Activated CD4-positive, alpha-beta T cell treated with anti-CD3 and anti-CD28 coated beads for 1 hour (primary cell): Measurements from ENCODE around the gene PHACTR3.

ENCODE experiments used
- DNase-seq: peaks from one replicate; pipeline ENCODE4 v3.0.0-alpha.2; 2020

The PHACTR3 gene

GRCh38 chr20:59738851-59739250, 134.5 kb downstream of the PHACTR3 start:
- no peak for DNase-seq

GRCh38 chr20:59740621-59741020, 136.3 kb downstream of the PHACTR3 start:
- DNase-seq, result no peak

- DNase-seq, result no peak
Observed at GRCh38 chr20:59741073-59741472, 136.7 kb downstream of the PHACTR3 start.

GRCh38 chr20:59742351-59743095, 138.2 kb downstream of the PHACTR3 start:
- no peak for DNase-seq

GRCh38 chr20:59743308-59743707, 139.0 kb downstream of the PHACTR3 start:
- DNase-seq, result no peak

GRCh38 chr20:59743767-59744485, 139.6 kb downstream of the PHACTR3 start:
- DNase-seq, result no peak

GRCh38 chr20:59744756-59745155, 140.4 kb downstream of the PHACTR3 start:
- no peak for DNase-seq

- DNase-seq, result no peak
Observed at GRCh38 chr20:59745201-59745600, 140.9 kb downstream of the PHACTR3 start.

GRCh38 chr20:59745716-59746115, 141.4 kb downstream of the PHACTR3 start:
- no peak for DNase-seq

- no peak for DNase-seq
Observed at GRCh38 chr20:59746155-59746554, 141.8 kb downstream of the PHACTR3 start.

- no peak for DNase-seq
Observed at GRCh38 chr20:59747671-59748515, 143.6 kb downstream of the PHACTR3 start.

- no peak for DNase-seq
Observed at GRCh38 chr20:59748619-59749191, 144.4 kb downstream of the PHACTR3 start.

- DNase-seq, result no peak
Observed at GRCh38 chr20:59749301-59749700, 145.0 kb downstream of the PHACTR3 start.

GRCh38 chr20:59750209-59750840, 146.0 kb downstream of the PHACTR3 start:
- no peak for DNase-seq

GRCh38 chr20:59751075-59751711, 146.9 kb downstream of the PHACTR3 start:
- DNase-seq, result no peak

- no peak for DNase-seq
Observed at GRCh38 chr20:59752101-59752586, 147.8 kb downstream of the PHACTR3 start.

GRCh38 chr20:59752704-59753460, 148.5 kb downstream of the PHACTR3 start:
- DNase-seq, result no peak

GRCh38 chr20:59753836-59754235, 149.5 kb downstream of the PHACTR3 start:
- DNase-seq, result no peak

GRCh38 chr20:59754551-59754950, 150.2 kb downstream of the PHACTR3 start:
- no peak for DNase-seq

- no peak for DNase-seq
Observed at GRCh38 chr20:59756241-59756640, 151.9 kb downstream of the PHACTR3 start.

GRCh38 chr20:59764037-59764436, 159.7 kb downstream of the PHACTR3 start:
- no peak for DNase-seq
